ENCODE measurements around the gene ITFG1. TPM values are rescaled to one million over a fixed set of nuclear protein-coding genes. Genes with fewer than 3 reads are reported as not detected.

Gene ITFG1
- total and polyA plus RNA-seq, 7 donors: 12.0 to 59.3 (median 36.0) TPM

GRCh38 chr16:47132308-47132707, 328.6 kb downstream of the ITFG1 start:
- DNase-seq: no peak
- Histone ChIP-seq H3K27me3 (no peaks in the 10 kb centered on the region), H3K9me3 (no peaks in the 10 kb centered on the region), H3K4me3 (no peak overlapping the region), H3K27ac (no peak overlapping the region), H3K4me1 (no peaks in the 10 kb centered on the region), H3K36me3 (no peaks in the 10 kb centered on the region)
- no peak for TF ChIP-seq CTCF (IDR thresholded peaks at IDR 0.05)
- no peak for TF ChIP-seq EP300 (IDR thresholded peaks at IDR 0.05)
- no peak for TF ChIP-seq POLR2AphosphoS5 (IDR thresholded peaks at IDR 0.05)
- no peak for TF ChIP-seq POLR2A (IDR thresholded peaks at IDR 0.05)
- intact Hi-C loops (cut with DNase I): no loop called here

DNA sequence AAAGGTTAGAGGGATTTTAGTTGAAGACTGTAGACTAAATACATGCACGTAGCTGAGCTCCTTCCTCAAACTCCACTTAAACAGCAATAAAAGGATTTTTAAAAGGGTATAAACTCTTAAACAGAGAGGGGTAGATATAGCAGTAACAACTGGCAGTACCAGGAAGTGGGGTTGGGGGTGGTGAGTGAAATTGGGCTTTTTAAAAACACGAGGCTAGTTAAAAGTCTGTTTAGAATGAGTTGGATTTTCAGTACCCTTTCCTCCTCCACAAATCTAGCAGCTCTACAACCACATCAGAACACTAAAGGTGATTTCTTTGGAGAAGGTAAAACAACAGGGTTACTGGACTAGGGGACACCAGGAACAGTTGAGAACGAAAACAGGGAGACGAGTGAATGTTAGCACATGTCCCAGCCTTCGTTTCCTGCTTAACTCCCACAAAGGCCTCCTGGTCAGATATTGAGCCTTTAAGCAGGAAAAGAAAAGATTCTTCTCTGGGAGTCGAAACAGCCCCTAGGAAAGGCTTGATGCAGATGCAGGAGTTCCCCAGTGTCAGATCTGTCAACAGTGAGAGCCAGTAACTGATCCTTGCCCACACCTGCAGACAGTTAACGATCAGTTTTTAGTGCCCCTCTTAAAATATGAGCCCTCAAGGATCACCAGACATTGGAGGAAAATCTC, 331.0 kb downstream of the ITFG1 start:
- Histone ChIP-seq H3K27ac (no peak overlapping the region), H3K4me1 (no peaks in the 10 kb centered on the region), H3K9me3 (no peaks in the 10 kb centered on the region), H3K36me3 (no peaks in the 10 kb centered on the region), H3K27me3 (no peaks in the 10 kb centered on the region), H3K4me3 (no peak overlapping the region)
- 59 to 77% methylated on average over 7 of the region's 7 CpGs for WGBS, 2 donors
- intact Hi-C loops (cut with DNase I): no loop called here
- TF ChIP-seq POLR2A (IDR thresholded peaks at IDR 0.05) (no peak), CTCF (IDR thresholded peaks at IDR 0.05) (no peak), EP300 (IDR thresholded peaks at IDR 0.05) (no peak), POLR2AphosphoS5 (IDR thresholded peaks at IDR 0.05) (no peak)
- no peak for DNase-seq

DNA sequence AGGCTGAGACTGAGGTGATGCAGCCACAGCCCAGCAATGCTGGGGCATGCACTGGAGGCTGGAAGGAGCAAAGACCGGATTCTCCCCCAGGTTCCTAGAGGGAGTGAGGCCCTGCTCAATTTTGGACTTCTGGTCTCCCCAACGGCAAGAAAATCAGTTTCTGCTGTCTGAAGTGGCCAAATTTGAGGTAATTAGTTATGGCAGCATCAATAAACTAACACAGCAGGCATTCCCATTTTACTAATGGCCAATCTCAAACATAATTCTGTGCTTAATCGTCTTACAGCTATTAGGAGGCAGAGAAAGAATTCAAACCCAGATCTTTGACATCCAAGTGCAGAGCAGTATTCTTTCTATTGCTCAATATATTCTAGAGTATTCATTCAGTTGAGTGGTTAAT, 333.3 kb downstream of the ITFG1 start:
- Histone ChIP-seq H3K9me3 (no peaks in the 10 kb centered on the region), H3K27ac (no peak overlapping the region), H3K4me3 (no peak overlapping the region), H3K27me3 (no peaks in the 10 kb centered on the region), H3K36me3 (no peaks in the 10 kb centered on the region), H3K4me1 (no peaks in the 10 kb centered on the region)
- TF ChIP-seq EP300 (IDR thresholded peaks at IDR 0.05) (no peak), CTCF (IDR thresholded peaks at IDR 0.05) (no peak), POLR2A (IDR thresholded peaks at IDR 0.05) (no peak), POLR2AphosphoS5 (IDR thresholded peaks at IDR 0.05) (no peak)
- intact Hi-C loops (cut with DNase I): no loop called here
- WGBS, 2 donors: 89 to 94% methylated on average over 3 of the region's 3 CpGs
- no peak for DNase-seq

DNA sequence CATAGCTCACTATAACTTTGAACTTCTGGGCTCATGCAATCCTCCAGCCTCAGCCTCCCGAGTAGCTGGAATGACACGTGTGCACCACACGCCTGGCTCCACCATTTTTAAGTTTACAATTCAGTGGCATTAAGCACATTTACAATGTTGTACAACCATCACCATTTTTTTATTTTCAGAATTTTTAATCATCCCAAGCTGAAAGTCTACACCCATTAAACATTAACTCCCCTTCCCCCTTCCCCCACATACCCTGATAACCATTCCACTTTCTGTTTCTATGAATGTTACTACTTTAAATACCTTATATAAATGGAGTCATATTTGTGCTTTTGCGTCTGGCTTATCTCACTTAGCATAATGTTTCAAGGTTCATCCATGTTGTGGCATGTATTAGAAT, 335.1 kb downstream of the ITFG1 start:
- H3K4me3 ChIP-seq: no peak overlapping the region
- no peaks in the 10 kb centered on the region for H3K9me3 ChIP-seq
- no peaks in the 10 kb centered on the region for H3K36me3 ChIP-seq
- no peak for TF ChIP-seq POLR2AphosphoS5 (IDR thresholded peaks at IDR 0.05)
- TF ChIP-seq CTCF (IDR thresholded peaks at IDR 0.05): no peak
- TF ChIP-seq EP300 (IDR thresholded peaks at IDR 0.05): no peak
- no peak for TF ChIP-seq POLR2A (IDR thresholded peaks at IDR 0.05)
- intact Hi-C loops (cut with DNase I): no loop called here
- no peak overlapping the region for H3K27ac ChIP-seq
- no peaks in the 10 kb centered on the region for H3K27me3 ChIP-seq
- H3K4me1 ChIP-seq: no peaks in the 10 kb centered on the region
- WGBS, 2 donors: 79 to 90% methylated on average over 4 of the region's 4 CpGs
- no peak for DNase-seq

DNA sequence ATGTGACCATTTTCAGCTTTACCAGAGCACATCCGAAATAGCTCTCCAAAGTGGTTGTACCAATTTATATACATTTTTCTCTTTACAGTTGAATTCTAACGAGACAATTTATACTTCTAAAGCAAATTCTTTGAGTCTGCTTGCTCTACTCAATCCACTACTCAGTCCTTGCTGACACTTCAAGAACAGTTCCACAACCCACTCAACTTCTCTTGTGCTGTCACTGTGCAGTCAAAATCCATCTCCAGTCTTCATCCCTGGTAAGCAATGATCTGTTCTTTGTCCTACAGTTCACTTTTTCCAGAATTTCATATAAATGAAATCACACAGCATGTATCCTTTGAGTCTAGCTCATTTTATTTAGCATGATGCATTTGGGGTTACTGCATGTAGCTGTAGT, 347.7 kb downstream of the ITFG1 start:
- Histone ChIP-seq H3K9me3 (no peaks in the 10 kb centered on the region), H3K36me3 (no peaks in the 10 kb centered on the region), H3K27me3 (no peaks in the 10 kb centered on the region), H3K4me1 (no peaks in the 10 kb centered on the region), H3K4me3 (no peak overlapping the region), H3K27ac (no peak overlapping the region)
- no peak for TF ChIP-seq POLR2AphosphoS5 (IDR thresholded peaks at IDR 0.05)
- no peak for TF ChIP-seq POLR2A (IDR thresholded peaks at IDR 0.05)
- DNase-seq: no peak
- 86 to 93% methylated on average over 2 of the region's 2 CpGs for WGBS, 2 donors
- intact Hi-C loops (cut with DNase I): no loop called here
